Hippocampal formation (tissue), 2 donors: Measurements from ENCODE around the gene TMCC2.
A peak's percentile ranks its signal among the peaks of the same experiment; 100 is the strongest.

Source experiments
- DNase-seq, 2 donors: peaks; one replicate each; lab custom pipeline; 2025; lab: John Stamatoyannopoulos, UW

Gene TMCC2

GRCh38 chr1:205240118-205240517 lies 12.4 kb downstream of the TMCC2 start:
- no peak for DNase-seq

DNA sequence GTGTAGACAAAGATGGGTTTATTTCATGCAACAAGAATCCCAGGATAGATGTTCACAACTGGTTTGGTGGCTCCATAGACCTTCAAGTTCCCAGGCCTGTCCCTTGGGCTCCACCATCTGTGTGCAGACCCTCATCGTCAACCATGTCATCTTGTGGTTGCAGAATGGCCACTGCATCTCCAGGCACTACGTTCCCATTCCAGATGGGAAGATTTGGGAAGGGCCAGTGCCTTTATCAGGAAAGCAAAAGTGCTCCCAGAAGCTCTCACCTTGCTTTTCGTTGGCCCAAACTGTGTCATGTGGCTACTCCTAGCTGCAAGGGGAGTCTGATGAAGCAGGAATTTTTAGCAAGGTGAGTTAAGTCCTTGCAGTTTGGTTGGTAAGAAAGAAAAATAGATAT lies 12.8 kb downstream of the TMCC2 start:
- DNase-seq = no peak

GRCh38 chr1:205241366-205242030 lies 13.8 kb downstream of the TMCC2 start:
- DNase-seq = no peak

GRCh38 chr1:205243350-205244191 lies 15.8 kb downstream of the TMCC2 start:
- no peak for DNase-seq

GRCh38 chr1:205244384-205244783 lies 16.6 kb downstream of the TMCC2 start:
- DNase-seq = no peak

GRCh38 chr1:205245096-205245495 lies 17.4 kb downstream of the TMCC2 start:
- DNase-seq = no peak

DNA sequence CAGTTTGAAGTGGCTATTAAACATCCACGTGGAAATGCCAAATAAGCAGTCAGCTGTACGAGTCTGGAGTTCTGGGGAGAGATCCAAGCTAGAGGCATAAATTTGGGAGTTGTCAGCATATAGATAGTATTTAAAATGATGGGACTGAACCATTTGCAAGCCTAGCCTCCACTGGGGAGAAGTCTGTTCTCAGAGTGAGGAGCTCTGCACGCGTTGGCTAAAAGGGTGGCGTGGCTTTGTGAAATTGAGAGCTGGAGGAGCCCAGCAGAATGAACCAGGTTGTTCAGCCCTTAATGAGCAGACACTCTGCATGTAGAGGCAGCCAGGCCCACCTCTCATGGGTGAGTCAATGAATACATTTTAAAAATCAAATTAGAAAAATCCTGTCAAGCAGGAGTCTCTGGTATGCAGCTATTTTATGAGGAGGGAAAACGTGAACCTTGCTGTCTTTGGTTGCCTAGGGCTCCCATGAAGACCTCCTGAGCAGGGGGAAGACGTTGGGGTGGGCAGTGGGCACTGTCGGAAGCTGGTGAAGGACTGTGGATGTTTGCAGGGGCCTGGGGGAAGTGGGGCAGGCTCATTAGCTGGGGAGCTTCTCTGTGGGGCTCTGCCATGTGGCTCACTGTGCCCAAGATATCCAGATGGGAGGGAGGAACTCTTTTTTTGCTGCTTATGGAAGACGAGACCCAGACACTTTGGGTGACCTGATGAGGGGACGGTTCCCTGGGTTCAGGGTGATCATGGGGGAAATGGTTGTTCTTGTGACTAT lies 18.8 kb downstream of the TMCC2 start:
- no peak for DNase-seq

DNA sequence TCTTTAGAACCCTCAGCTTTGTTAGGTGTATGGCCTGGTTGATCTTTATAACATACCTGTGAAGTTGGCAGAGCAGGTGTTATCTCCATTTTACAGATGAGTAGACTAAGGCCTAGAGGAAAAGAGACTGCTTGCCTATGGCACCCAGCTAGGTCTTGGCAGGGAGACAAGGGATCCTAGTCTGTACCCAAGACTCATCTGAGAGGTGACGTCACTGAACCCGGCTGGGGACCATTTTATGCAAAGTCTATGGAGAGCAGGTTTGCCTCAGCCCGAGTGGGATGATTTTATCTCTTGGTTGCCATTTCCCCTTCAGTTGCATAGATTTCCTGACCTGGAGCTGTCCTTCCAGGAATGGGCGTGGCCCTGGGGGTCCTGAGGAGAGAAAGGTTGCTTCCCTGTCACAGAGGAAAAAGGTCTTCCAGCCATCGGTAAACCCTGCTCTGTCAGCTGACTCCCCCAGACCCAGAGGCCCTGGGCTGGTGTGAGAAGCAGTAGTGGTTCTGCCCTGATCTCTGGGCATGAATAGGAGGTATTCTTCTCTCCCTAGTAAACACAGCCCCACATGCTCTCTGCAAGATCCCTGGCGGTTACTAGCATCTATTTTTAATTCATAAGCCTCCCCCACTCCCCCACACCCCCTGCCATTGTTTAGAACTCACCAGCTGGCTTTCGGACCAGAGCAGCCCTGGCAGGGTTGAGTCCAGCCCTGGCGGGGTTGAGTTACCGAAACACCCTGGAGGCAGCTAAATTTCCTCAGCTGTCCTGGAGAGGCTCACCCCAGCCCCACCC lies 19.6 kb downstream of the TMCC2 start:
- DNase-seq = peak; percentile 87 to 91

GRCh38 chr1:205248793-205249601 lies 21.3 kb downstream of the TMCC2 start:
- DNase-seq = peak; percentile 51 to 79

GRCh38 chr1:205249651-205250050 lies 21.9 kb downstream of the TMCC2 start:
- peak in 1 of 2 donors; percentile 58 for DNase-seq

DNA sequence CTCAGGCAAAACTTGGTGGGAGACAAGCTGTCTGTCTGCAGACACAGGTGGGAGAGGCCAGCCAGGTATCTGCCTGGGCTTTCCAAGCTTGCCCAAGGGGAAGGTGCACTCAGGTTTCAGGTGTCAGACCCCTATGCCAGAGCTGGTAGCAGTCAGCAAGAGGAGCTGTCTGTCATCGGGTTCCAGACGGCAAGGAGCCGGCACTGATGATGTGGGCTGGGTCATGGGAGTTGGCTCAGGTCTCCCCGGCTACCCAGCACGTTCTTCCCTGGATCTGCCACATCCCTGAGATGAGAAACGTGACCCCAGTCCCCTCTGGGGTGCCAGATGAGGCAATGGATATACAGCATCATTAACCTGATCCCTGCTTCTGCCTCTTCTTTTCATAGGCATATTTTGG lies 23.0 kb downstream of the TMCC2 start:
- no peak for DNase-seq

GRCh38 chr1:205251576-205251975 lies 23.8 kb downstream of the TMCC2 start:
- DNase-seq = no peak

- peak; percentile 87 to 90 for DNase-seq
Observed at GRCh38 chr1:205255941-205256780, 28.4 kb downstream of the TMCC2 start.

DNA sequence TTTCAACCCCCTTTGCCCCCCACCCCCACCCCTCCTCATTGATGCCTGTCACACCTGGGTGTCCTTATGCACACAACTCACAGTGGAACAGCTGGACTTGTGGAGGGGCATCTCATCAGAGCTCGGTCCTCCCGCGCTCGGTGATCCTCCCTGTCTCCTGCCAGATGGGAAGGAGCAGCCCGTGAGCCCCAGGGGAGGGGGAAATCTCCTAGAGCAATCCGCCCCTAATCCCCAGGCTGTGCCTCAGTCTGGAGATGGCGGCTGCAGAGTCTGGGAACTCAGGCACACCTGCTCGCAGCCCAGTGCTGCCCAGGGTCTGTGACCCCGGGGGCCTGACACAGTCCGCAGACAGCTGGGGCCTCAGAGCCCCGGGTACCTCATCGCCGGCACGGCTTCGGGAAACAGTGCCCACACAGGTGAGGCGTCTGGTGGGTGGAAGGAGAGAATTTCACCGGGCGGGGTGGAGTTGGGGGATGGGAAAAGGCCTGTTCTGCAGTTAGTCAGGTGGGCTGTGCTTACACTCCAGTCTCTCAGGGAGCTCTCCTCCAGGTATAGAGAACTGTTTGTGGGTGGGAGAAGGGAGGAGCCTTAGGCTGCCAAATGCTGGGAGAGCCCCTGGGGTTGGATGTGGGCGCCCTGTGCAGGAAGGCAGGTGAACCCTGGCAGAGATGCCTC lies 29.3 kb downstream of the TMCC2 start:
- DNase-seq = no peak

DNA sequence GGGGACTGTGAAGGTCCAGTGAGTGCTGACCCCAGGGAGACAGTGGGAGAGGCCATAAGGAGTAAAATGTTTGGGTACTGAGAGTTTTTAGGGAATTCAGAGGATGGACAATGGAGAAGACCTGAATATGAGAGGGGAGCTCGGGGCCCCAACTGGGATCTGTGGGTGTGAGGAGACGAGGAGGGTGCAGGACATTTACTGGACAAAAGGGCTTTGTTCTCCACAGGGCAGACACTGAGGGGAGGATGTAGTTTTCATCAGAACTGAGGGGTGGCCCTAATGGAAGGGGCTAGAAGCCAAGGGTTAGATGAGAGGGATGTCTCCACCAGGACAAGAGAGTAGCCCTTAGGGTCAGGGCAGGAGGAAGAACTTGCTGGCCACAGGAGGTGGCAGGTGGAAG lies 30.0 kb downstream of the TMCC2 start:
- DNase-seq = peak; percentile 36 to 58

- no peak for DNase-seq
Observed at GRCh38 chr1:205258261-205258691, 30.5 kb downstream of the TMCC2 start.

- DNase-seq = peak; percentile 71 to 75
Observed at GRCh38 chr1:205258719-205259118, 31.0 kb downstream of the TMCC2 start.

GRCh38 chr1:205259324-205259832 lies 31.6 kb downstream of the TMCC2 start:
- DNase-seq = no peak

- DNase-seq = no peak
Observed at GRCh38 chr1:205259998-205260397, 32.3 kb downstream of the TMCC2 start.
